Fibroblast of lung (primary cell): ENCODE data around the gene OR6S1. TPM values are rescaled to one million over a fixed set of nuclear protein-coding genes. Genes with fewer than 3 reads are reported as not detected.

Experiments used
- DNase-seq, 2 donors: peaks; one replicate each; pipeline versions ENCODE4 v3.0.0 to v3.0.0-alpha.2; 2010; ENCODE audit warnings: low read depth in 2 of 2
- H2AFZ ChIP-seq: 2 replicates; pipeline ENCODE4 v1.5.1; 2012; ENCODE audit warnings: low read length, control low read depth, inconsistent platforms
- H3K27ac ChIP-seq: 2 replicates; pipeline ENCODE4 v1.5.1; 2011; ENCODE audit warnings: low read length, control low read depth; ENCODE audit not compliant: insufficient read depth
- H3K27me3 ChIP-seq: 2 replicates; pipeline ENCODE4 v1.5.1; 2011; ENCODE audit warnings: mild to moderate bottlenecking, low read length; ENCODE audit not compliant: control insufficient read depth, insufficient read depth
- H3K36me3 ChIP-seq: 2 replicates; pipeline ENCODE4 v1.5.1; 2011; ENCODE audit warnings: low read length; ENCODE audit not compliant: control insufficient read depth, insufficient read depth
- H3K4me1 ChIP-seq: 2 replicates; pipeline ENCODE4 v1.5.1; 2011; ENCODE audit warnings: low read length; ENCODE audit not compliant: control insufficient read depth, insufficient read depth; ENCODE audit errors: extremely low read depth
- H3K4me2 ChIP-seq: 2 replicates; pipeline ENCODE4 v1.5.1; 2011; ENCODE audit warnings: low read length, control low read depth; ENCODE audit not compliant: insufficient read depth; ENCODE audit errors: extremely low read depth
- H3K4me3 ChIP-seq, 4 experiments: fragments of 200-600 bp in 1 of 4; sonication (generic) in 1 of 4; replicated peaks in 1 of 4; 2 replicates each; pipeline ENCODE4 v1.5.1; 2011 to 2016; ENCODE audit warnings: low read length in 4 of 4, low read depth in 3 of 4, mild to moderate bottlenecking in 3 of 4, control low read depth in 2 of 4, inconsistent platforms in 1 of 4, mixed read lengths in 1 of 4; ENCODE audit not compliant: insufficient read depth in 1 of 4; ENCODE audit errors: control extremely low read depth in 1 of 4
- H3K79me2 ChIP-seq: 2 replicates; pipeline ENCODE4 v1.5.1; 2012; ENCODE audit warnings: mild to moderate bottlenecking, low read length, inconsistent platforms; ENCODE audit not compliant: control insufficient read depth, insufficient read depth
- H3K9ac ChIP-seq: 2 replicates; pipeline ENCODE4 v1.5.1; 2011; ENCODE audit warnings: mild to moderate bottlenecking, low read length, control low read depth; ENCODE audit not compliant: insufficient read depth
- H3K9me3 ChIP-seq: 2 replicates; pipeline ENCODE4 v1.5.1; 2012; ENCODE audit warnings: low read depth, low read length; ENCODE audit not compliant: control insufficient read depth, insufficient read depth
- H4K20me1 ChIP-seq: 2 replicates; pipeline ENCODE4 v1.5.1; 2011; ENCODE audit warnings: low read length; ENCODE audit not compliant: control insufficient read depth, insufficient read depth; ENCODE audit errors: extremely low read depth
- CTCF ChIP-seq, 2 donors: IDR thresholded peaks in 1 of 2; conservative IDR thresholded peaks in 1 of 2; 1 replicate in 1 of 2; 2 replicates in 1 of 2; pipeline ENCODE4 v1.5.1; 2011 to 2012; ENCODE audit warnings: low read length in 2 of 2, control low read depth in 1 of 2, inconsistent platforms in 1 of 2, low read depth in 1 of 2, mild to moderate bottlenecking in 1 of 2
- EZH2 ChIP-seq: IDR thresholded peaks from 2 replicates; pipeline ENCODE4 v1.5.1; 2012; ENCODE audit warnings: low read length, control low read depth, mild to moderate bottlenecking; ENCODE audit errors: missing control alignments
- polyA plus RNA-seq, 2 donors: library from polyadenylated mRNA; depleted of rRNA in 1 of 2; stranded (reverse) in 1 of 2; unstranded in 1 of 2; fragments of >200 nt; gene quantifications; 2 replicates each; pipeline ENCODE4 v1.2.1, GENCODE V29; 2011 to 2012; ENCODE audit warnings: missing spikeins in 1 of 2
- total RNA-seq: library from RNA; depleted of rRNA; stranded (reverse); fragments of >200 nt; gene quantifications from 2 replicates; pipeline ENCODE4 v1.2.1, GENCODE V29; 2014

The OR6S1 gene
- total and polyA plus RNA-seq, 2 donors (not counting 1 experiment from before 2014, with no cell fraction given): not detected

GRCh38 chr14:20631023-20631879 is 10.2 kb downstream of the OR6S1 start:
- Histone ChIP-seq H3K4me3 (peak overlapping the region; percentile 43 to 64 (median 50)), H2AFZ (no peak overlapping the region), H3K27me3 (peaks cover 5% of the 10 kb centered on the region), H3K9ac (no peak overlapping the region), H3K4me2 (peak overlapping the region; percentile 82), H4K20me1 (no peaks in the 10 kb centered on the region), H3K9me3 (no peaks in the 10 kb centered on the region), H3K4me1 (peaks cover 2% of the 10 kb centered on the region), H3K79me2 (no peaks in the 10 kb centered on the region), H3K36me3 (no peaks in the 10 kb centered on the region), H3K27ac (no peak overlapping the region)
- TF ChIP-seq CTCF (conservative IDR thresholded peaks at IDR 0.05 in 1 of 2, IDR thresholded peaks at IDR 0.05 in 1 of 2; ENCODE audit: low read depth in 1 of 2, low read length in 2 of 2) (no peak), EZH2 (no peak)
- DNase-seq: peak; percentile 53 to 65

DNA sequence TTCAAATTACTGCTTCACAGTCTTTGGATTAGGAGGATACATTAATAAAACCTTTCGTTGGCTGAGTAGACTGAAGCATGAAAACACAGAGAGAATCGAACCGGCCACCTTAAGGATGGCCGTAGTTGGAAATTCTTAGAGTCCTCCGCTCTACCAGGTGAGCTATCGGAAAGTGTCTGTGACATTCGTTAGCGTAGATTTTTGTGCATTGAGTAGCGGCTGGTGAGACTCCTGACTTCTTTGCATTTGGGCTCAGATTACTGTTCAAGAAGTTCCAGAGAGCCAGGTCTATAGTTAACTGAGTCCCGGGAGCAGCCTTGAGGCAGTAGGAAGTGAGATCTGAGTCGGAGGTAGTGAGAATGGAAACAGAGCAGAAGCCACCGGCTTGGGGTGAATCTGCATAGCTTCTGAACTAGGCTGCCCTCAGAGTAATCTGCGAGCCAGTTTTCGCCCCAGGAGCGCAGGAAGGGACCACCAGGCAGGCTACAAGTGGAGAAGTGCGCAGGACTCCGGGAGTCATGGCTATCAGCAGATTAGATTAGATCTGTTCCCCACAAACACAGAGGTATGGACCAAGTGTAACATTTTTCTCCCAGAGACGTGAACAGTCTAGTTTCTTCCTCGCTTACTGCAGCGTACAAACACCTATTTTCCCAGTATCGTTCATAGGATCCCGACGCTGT is 11.0 kb downstream of the OR6S1 start:
- no peak overlapping the region for H3K27ac ChIP-seq
- H3K27me3 ChIP-seq: peaks cover 5% of the 10 kb centered on the region
- H4K20me1 ChIP-seq: no peaks in the 10 kb centered on the region
- no peak overlapping the region for H3K9ac ChIP-seq
- H3K36me3 ChIP-seq: no peaks in the 10 kb centered on the region
- H3K79me2 ChIP-seq: no peaks in the 10 kb centered on the region
- TF ChIP-seq EZH2 (no peak), CTCF (conservative IDR thresholded peaks at IDR 0.05 in 1 of 2, IDR thresholded peaks at IDR 0.05 in 1 of 2; ENCODE audit: low read depth in 1 of 2, low read length in 2 of 2) (no peak)
- peak; percentile 27 to 28 for DNase-seq
- H2AFZ ChIP-seq: peak overlapping the region; percentile 13
- H3K4me3 ChIP-seq: peak overlapping the region; percentile 43 to 64 (median 50)
- H3K4me2 ChIP-seq: peak overlapping the region; percentile 82
- no peaks in the 10 kb centered on the region for H3K9me3 ChIP-seq
- peaks cover 2% of the 10 kb centered on the region for H3K4me1 ChIP-seq

GRCh38 chr14:20628063-20628854 is 13.2 kb downstream of the OR6S1 start:
- H3K79me2 ChIP-seq: no peaks in the 10 kb centered on the region
- no peaks in the 10 kb centered on the region for H3K9me3 ChIP-seq
- no peak overlapping the region for H3K9ac ChIP-seq
- H3K27me3 ChIP-seq: peaks cover 5% of the 10 kb centered on the region
- TF ChIP-seq CTCF (conservative IDR thresholded peaks at IDR 0.05 in 1 of 2, IDR thresholded peaks at IDR 0.05 in 1 of 2; ENCODE audit: low read depth in 1 of 2, low read length in 2 of 2) (no peak), EZH2 (no peak)
- H3K4me2 ChIP-seq: no peak overlapping the region
- H3K36me3 ChIP-seq: no peaks in the 10 kb centered on the region
- no peak for DNase-seq
- no peaks in the 10 kb centered on the region for H4K20me1 ChIP-seq
- H2AFZ ChIP-seq: no peak overlapping the region
- H3K27ac ChIP-seq: no peak overlapping the region
- peaks cover 2% of the 10 kb centered on the region for H3K4me1 ChIP-seq
- H3K4me3 ChIP-seq: no peak overlapping the region
